DMS114 treated with DMSO at 0.1 percent for 48 hours (cell line): ENCODE data around the gene CYB5D1.

ENCODE experiments used
- DNase-seq: peaks from one replicate; lab custom pipeline; 2025; ENCODE audit not compliant: unreplicated experiment; lab: John Stamatoyannopoulos, UW

Gene CYB5D1

DNA sequence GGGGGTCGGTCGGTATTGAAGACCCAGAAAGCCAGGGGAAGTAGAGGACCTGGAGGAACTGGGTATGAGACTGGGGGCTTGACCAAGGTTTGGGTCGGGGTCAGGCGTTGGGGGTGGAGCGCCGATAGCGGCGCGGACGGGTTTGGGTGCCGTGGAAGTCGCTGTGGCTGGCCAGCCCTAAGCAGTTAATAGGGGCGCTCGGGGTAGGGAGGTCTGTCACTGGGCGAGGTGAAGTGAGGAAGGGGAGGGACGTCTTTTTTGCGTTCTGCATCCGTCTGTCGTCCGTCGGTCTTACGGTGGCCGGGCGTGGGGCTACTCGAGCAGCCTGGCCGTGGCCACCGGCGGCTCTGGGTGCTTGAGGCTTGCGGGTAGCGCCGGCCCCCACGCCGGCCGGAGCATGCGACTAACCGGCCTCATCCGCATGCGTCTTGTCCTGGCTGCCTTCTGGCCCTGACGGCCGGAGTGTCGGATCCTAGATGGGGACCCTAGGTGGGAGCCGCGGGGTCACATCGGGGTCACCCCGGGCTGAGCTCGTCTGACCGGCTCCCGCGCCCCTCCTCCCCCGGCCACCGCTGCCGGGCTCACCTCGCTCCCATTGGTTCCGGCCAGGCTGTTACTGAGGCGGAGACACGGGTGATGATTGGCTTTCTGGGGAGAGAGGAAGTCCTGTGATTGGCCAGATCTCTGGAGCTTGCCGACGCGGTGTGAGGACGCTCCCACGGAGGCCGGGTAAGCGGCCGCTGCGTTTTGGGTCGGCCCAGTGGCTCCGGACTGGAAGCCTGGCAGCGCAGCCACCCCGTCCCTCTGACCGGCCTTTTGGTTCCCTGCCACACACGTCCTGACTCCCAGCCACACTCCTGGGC lies 13.3 kb upstream of the CYB5D1 start:
- peak; percentile 93 for DNase-seq

DNA sequence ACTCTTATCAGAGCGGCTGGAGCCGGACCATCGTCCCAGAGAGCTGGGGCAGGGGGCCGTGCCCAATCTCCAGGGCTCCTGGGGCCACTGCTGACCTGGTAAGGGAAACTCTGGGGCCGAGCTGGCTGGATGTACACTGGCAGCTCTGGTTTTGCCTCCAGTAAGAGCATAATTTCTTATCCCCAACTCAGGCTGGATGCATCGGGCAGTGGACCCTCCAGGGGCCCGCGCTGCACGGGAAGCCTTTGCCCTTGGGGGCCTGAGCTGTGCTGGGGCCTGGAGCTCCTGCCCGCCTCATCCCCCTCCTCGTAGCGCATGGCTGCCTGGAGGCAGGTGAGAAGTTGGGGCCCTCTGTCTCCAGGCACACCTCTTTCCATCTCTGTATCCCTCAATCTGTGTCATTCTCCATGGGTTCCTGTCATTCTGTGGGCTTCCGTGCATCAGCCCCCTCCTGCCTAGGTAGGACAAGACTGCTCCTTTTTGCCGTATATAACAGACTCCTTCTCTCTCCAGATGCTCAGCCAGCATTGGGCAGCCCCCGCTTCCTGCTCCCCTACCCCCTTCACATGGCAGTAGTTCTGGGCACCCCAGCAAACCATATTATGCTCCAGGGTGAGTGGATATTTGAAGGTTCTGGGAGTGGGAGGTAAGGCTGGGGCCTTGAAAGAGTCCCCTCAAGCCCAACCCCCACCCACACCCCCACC lies 12.3 kb upstream of the CYB5D1 start:
- no peak for DNase-seq

DNA sequence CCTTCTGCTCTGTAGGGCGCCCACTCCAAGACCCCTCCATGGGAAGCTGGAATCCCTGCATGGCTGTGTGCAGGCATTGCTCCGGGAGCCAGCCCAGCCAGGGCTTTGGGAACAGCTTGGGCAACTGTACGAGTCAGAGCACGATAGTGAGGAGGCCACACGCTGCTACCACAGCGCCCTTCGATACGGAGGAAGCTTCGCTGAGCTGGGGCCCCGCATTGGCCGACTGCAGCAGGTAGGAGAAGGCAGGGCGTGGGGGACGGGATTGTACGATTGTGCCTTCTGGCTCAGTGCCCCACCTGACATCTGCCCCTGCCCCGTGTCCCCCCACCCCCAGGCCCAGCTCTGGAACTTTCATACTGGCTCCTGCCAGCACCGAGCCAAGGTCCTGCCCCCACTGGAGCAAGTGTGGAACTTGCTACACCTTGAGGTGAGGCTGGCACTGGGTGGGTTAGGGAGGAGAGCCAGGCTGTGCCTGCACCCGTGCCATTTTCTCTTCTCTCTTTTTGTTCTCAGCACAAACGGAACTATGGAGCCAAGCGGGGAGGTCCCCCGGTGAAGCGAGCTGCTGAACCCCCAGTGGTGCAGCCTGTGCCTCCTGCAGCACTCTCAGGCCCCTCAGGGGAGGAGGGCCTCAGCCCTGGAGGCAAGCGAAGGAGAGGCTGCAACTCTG lies 11.6 kb upstream of the CYB5D1 start:
- DNase-seq: no peak

DNA sequence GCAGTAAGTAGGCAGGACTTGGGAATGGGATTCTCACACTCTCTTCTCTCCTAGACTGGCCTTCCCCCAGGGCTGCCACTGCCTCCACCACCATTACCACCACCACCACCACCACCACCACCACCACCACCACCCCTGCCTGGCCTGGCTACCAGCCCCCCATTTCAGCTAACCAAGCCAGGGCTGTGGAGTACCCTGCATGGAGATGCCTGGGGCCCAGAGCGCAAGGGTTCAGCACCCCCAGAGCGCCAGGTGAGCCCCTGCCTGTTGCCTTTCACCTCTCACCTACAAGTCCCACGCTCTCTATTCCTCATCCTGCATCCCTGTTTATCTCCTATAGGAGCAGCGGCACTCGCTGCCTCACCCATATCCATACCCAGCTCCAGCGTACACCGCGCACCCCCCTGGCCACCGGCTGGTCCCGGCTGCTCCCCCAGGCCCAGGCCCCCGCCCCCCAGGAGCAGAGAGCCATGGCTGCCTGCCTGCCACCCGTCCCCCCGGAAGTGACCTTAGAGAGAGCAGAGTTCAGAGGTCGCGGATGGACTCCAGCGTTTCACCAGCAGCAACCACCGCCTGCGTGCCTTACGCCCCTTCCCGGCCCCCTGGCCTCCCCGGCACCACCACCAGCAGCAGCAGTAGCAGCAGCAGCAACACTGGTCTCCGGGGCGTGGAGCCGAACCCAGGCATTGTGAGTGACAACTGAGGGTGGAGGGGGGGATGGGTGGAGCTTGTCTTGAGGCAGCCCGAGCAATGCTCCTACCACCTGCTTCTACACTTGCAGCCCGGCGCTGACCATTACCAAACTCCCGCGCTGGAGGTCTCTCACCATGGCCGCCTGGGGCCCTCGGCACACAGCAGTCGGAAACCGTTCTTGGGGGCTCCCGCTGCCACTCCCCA lies 10.8 kb upstream of the CYB5D1 start:
- no peak for DNase-seq

DNA sequence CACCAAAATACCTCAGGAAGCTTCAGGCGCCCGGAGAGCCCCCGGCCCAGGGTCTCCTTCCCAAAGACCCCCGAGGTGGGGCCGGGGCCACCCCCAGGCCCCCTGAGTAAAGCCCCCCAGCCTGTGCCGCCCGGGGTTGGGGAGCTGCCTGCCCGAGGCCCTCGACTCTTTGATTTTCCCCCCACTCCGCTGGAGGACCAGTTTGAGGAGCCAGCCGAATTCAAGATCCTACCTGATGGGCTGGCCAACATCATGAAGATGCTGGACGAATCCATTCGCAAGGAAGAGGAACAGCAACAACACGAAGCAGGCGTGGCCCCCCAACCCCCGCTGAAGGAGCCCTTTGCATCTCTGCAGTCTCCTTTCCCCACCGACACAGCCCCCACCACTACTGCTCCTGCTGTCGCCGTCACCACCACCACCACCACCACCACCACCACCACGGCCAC lies 9.6 kb upstream of the CYB5D1 start:
- DNase-seq: no peak

DNA sequence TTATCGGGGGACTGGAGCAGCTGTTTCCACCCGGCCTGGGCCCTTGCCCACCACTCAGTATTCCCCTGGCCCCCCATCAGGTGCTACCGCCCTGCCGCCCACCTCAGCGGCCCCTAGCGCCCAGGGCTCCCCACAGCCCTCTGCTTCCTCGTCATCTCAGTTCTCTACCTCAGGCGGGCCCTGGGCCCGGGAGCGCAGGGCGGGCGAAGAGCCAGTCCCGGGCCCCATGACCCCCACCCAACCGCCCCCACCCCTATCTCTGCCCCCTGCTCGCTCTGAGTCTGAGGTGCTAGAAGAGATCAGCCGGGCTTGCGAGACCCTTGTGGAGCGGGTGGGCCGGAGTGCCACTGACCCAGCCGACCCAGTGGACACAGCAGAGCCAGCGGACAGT lies 9.1 kb upstream of the CYB5D1 start:
- no peak for DNase-seq

DNA sequence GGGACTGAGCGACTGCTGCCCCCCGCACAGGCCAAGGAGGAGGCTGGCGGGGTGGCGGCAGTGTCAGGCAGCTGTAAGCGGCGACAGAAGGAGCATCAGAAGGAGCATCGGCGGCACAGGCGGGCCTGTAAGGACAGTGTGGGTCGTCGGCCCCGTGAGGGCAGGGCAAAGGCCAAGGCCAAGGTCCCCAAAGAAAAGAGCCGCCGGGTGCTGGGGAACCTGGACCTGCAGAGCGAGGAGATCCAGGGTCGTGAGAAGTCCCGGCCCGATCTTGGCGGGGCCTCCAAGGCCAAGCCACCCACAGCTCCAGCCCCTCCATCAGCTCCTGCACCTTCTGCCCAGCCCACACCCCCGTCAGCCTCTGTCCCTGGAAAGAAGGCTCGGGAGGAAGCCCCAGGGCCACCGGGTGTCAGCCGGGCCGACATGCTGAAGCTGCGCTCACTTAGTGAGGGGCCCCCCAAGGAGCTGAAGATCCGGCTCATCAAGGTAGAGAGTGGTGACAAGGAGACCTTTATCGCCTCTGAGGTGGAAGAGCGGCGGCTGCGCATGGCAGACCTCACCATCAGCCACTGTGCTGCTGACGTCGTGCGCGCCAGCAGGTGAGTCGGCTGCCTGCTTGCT lies 8.6 kb upstream of the CYB5D1 start:
- no peak for DNase-seq

DNA sequence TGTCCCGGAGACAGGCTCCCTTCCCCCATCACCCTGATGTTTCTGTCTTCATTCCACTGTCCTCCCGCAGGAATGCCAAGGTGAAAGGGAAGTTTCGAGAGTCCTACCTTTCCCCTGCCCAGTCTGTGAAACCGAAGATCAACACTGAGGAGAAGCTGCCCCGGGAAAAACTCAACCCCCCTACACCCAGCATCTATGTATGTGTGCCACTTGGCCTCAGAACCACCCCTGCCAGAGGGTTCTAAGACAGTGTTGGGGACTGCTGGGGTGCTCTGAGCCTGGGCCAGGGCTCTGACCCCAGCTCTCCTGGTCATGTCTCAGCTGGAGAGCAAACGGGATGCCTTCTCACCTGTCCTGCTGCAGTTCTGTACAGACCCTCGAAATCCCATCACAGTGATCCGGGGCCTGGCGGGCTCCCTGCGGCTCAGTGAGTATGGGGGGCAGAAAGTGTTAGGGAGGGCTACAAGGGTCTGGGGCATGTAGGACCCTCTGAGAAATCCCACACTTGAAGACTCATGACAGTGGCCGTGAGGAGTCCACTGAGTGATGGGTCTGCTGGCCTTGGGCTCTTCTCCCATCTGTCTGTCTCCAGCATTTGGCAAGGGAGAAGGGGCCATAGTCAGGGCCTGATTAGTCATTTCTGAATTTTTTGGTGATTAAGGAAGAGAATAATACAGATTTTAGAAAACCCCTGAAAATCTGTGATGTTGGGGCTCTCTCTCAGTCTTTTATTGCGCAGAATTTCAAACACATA lies 7.9 kb upstream of the CYB5D1 start:
- no peak for DNase-seq

DNA sequence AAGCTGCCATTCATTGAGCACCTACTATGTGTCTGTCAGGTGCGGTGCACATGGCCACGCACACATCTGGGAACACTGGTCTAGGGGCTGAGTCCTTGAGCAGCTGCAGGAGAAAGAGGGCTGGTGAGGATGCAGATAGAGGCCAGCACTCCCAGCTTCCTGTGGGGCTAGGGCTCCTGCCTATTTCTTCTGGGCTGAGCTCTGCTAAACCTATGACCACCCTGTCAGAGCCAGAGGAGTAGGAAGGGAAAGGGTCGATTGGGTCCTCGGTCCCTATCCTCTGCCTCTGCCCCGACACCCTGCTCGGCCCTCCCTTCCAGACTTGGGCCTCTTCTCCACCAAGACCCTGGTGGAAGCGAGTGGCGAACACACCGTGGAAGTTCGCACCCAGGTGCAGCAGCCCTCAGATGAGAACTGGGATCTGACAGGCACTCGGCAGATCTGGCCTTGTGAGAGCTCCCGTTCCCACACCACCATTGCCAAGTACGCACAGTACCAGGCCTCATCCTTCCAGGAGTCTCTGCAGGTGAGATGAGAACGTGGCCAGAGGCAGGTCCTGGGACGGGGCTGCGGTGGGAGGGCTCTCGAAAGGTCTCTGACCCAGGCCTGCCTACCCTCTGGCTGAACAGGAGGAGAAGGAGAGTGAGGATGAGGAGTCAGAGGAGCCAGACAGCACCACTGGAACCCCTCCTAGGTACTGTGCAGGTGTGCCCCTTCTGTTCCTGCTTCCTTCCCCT lies 6.9 kb upstream of the CYB5D1 start:
- no peak for DNase-seq

DNA sequence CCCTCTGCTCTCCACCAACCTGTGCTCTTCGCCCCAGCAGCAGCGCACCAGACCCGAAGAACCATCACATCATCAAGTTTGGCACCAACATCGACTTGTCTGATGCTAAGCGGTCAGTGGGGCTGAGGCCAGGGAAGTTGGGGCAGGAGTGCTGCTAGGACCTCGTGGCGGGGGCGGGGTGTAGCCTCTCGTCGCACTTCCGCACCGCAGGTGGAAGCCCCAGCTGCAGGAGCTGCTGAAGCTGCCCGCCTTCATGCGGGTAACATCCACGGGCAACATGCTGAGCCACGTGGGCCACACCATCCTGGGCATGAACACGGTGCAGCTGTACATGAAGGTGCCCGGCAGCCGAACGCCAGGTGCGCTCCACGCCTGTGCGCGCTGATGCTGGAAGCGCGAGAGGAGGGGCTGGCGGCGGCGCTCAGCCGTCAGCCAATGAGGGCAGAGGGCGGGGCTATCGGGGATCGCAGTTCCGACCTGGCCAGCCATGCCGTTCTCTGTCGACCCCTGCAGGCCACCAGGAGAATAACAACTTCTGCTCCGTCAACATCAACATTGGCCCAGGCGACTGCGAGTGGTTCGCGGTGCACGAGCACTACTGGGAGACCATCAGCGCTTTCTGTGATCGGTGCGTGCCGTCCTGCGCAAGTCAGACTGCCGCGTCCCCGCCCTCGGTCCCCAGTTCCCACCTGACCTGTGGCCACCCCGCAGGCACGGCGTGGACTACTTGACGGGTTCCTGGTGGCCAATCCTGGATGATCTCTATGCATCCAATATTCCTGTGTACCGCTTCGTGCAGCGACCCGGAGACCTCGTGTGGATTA lies 6.2 kb upstream of the CYB5D1 start:
- peak; percentile 31 for DNase-seq

DNA sequence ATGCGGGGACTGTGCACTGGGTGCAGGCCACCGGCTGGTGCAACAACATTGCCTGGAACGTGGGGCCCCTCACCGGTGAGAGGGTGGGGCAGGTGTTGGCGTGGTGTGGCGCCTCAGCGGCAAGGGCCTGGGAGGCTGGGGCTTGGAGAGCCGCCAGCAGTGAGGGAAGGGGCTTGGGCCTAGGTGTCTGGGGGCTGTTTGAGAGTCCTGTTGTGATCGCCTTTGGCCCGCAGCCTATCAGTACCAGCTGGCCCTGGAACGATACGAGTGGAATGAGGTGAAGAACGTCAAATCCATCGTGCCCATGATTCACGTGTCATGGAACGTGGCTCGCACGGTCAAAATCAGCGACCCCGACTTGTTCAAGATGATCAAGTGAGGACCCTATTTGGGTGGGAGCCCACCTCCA lies 5.5 kb upstream of the CYB5D1 start:
- DNase-seq: no peak

DNA sequence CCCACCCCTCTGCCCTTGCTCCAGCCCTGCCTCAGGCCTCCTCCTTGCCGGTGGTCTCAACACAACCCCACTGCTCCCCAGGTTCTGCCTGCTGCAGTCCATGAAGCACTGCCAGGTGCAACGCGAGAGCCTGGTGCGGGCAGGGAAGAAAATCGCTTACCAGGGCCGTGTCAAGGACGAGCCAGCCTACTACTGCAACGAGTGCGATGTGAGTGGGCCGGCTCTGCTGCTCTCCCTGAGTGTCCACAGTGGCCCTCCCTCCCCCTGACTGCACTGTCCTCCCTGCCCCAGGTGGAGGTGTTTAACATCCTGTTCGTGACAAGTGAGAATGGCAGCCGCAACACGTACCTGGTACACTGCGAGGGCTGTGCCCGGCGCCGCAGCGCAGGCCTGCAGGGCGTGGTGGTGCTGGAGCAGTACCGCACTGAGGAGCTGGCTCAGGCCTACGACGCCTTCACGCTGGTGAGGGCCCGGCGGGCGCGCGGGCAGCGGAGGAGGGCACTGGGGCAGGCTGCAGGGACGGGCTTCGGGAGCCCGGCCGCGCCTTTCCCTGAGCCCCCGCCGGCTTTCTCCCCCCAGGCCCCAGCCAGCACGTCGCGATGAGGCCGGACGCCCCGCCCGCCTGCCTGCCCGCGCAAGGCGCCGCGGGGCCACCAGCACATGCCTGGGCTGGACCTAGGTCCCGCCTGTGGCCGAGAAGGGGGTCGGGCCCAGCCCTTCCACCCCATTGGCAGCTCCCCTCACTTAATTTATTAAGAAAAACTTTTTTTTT lies 4.7 kb upstream of the CYB5D1 start:
- no peak for DNase-seq

DNA sequence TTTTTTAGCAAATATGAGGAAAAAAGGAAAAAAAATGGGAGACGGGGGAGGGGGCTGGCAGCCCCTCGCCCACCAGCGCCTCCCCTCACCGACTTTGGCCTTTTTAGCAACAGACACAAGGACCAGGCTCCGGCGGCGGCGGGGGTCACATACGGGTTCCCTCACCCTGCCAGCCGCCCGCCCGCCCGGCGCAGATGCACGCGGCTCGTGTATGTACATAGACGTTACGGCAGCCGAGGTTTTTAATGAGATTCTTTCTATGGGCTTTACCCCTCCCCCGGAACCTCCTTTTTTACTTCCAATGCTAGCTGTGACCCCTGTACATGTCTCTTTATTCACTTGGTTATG lies 4.1 kb upstream of the CYB5D1 start:
- peak; percentile 26 for DNase-seq

DNA sequence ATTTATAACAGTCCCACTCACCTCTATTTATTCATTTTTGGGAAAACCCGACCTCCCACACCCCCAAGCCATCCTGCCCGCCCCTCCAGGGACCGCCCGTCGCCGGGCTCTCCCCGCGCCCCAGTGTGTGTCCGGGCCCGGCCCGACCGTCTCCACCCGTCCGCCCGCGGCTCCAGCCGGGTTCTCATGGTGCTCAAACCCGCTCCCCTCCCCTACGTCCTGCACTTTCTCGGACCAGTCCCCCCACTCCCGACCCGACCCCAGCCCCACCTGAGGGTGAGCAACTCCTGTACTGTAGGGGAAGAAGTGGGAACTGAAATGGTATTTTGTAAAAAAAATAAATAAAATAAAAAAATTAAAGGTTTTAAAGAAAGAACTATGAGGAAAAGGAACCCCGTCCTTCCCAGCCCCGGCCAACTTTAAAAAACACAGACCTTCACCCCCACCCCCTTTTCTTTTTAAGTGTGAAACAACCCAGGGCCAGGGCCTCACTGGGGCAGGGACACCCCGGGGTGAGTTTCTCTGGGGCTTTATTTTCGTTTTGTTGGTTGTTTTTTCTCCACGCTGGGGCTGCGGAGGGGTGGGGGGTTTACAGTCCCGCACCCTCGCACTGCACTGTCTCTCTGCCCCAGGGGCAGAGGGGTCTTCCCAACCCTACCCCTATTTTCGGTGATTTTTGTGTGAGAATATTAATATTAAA lies 3.6 kb upstream of the CYB5D1 start:
- no peak for DNase-seq

DNA sequence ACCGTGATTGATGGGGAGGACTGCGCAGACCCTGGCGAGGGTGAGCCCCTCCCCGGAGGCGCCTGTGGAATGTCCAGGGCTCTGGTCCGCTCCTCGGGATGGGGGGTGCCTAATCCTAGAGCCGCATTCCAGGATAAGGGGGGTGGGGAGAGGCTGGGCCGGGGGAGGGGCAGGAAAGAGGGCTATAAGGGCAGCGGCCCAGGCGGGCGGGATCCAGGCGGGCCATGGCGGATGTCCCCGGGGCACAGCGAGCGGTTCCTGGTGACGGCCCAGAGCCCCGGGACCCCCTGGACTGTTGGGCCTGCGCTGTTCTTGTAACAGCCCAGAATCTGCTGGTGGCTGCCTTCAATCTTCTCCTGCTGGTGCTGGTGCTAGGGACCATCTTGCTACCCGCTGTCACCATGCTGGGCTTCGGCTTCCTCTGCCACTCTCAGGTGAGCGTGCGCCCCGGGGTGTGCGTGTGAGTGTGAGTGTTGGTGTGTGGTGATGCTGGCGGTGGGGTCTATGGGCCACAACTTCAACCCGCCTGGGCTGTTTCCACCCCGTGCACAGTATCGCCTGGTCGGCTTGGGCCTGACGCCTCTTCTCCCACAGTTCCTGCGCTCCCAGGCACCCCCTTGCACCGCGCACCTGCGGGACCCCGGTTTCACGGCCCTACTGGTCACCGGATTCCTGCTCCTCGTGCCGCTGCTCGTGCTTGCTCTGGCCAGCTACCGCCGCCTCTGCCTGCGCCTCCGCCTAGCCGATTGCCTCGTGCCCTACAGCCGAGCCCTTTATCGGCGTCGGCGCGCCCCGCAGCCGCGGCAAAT lies 2.7 kb upstream of the CYB5D1 start, which contains the start of gene TMEM88:
TMEM88 (plus strand) TSS at position 216 of the 809 bp plus-strand sequence; CDS start at position 225, 9 bp downstream.
- no peak for DNase-seq

DNA sequence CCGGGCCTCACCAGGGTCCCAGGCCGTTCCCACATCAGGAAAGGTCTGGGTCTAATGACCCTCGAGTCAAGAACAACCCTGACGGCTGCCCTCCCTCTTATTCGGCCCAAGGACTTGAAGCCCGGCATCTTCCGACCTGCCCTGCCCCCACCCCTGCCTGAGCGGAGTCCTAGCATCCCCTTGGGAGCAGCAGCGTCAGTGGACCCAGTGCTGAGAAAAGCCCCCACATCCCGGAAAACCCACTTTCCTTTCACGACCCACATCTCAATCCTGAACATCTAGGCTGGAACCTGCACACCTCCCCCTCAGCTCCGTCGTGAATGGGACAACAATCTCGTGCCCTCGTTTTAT lies 2.2 kb upstream of the CYB5D1 start:
- no peak for DNase-seq
